ENCODE measurements around the gene MEGF6.
"Not testable (repeated sequence)": the region's sequence is repeated elsewhere in the genome, so short reads cannot be mapped to it uniquely, and the experiment has no call there.

- not testable (repeated sequence) for TF ChIP-seq ZFP3 (CRISPR knock-in tag; IDR thresholded peaks at IDR 0.05); POU6F1 (CRISPR knock-in tag; IDR thresholded peaks at IDR 0.05; ENCODE audit: borderline replicate concordance, low read depth); ESRRG (CRISPR knock-in tag; IDR thresholded peaks at IDR 0.05); ZFP30 (CRISPR knock-in tag; IDR thresholded peaks at IDR 0.05); ZNF565 (CRISPR knock-in tag; conservative IDR thresholded peaks at IDR 0.05; ENCODE audit: low read depth); PPARA (CRISPR knock-in tag; IDR thresholded peaks at IDR 0.05; ENCODE audit: borderline replicate concordance); BACH2 (CRISPR knock-in tag; IDR thresholded peaks at IDR 0.05; ENCODE audit: borderline replicate concordance); ZNF8 (CRISPR knock-in tag; IDR thresholded peaks at IDR 0.05)
- TF ChIP-seq, protein P1, sequence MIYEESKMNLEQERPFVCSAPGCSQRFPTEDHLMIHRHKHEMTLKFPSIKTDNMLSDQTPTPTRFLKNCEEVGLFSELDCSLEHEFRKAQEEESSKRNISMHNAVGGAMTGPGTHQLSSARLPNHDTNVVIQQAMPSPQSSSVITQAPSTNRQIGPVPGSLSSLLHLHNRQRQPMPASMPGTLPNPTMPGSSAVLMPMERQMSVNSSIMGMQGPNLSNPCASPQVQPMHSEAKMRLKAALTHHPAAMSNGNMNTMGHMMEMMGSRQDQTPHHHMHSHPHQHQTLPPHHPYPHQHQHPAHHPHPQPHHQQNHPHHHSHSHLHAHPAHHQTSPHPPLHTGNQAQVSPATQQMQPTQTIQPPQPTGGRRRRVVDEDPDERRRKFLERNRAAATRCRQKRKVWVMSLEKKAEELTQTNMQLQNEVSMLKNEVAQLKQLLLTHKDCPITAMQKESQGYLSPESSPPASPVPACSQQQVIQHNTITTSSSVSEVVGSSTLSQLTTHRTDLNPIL (CRISPR knock-in tag; IDR thresholded peaks at IDR 0.05; ENCODE audit: low read depth): not testable (repeated sequence)
These were observed 10.8 kb upstream of the MEGF6 start for GRCh38 chr1:3622102-3622501.

Data from SK-N-SH treated with all-trans-retinoic acid at 6 μM for 48 hours (cell line).